GM19452 (cell line): ENCODE measurements around the gene LORICRIN.

Experiments used
- ATAC-seq: cut with Tn5 transposase; IDR thresholded peaks from one replicate; pipeline ENCODE4 v1.9.1; 2021; ENCODE audit not compliant: unreplicated experiment

Gene LORICRIN

GRCh38 chr1:153248176-153248879, 11.2 kb upstream of the LORICRIN start:
- no peak for ATAC-seq

- ATAC-seq = no peak
Observed at GRCh38 chr1:153250166-153250565, 9.3 kb upstream of the LORICRIN start.

- no peak for ATAC-seq
Observed at GRCh38 chr1:153251087-153251486, 8.4 kb upstream of the LORICRIN start.

- no peak for ATAC-seq
Observed at GRCh38 chr1:153251562-153251961, 7.9 kb upstream of the LORICRIN start.

- ATAC-seq = no peak
Observed at GRCh38 chr1:153251988-153252387, 7.5 kb upstream of the LORICRIN start.

GRCh38 chr1:153253076-153253475, 6.4 kb upstream of the LORICRIN start:
- no peak for ATAC-seq

GRCh38 chr1:153253693-153254092, 5.8 kb upstream of the LORICRIN start:
- no peak for ATAC-seq

GRCh38 chr1:153260585-153261280, 1.2 kb downstream of the LORICRIN start:
- ATAC-seq = no peak

- no peak for ATAC-seq
Observed at GRCh38 chr1:153261281-153262069, 2.0 kb downstream of the LORICRIN start.

- no peak for ATAC-seq
Observed at GRCh38 chr1:153262070-153262366, 2.5 kb downstream of the LORICRIN start.

- no peak for ATAC-seq
Observed at GRCh38 chr1:153262462-153263157, 3.1 kb downstream of the LORICRIN start.

- ATAC-seq = no peak
Observed at GRCh38 chr1:153265457-153265856, 6.0 kb downstream of the LORICRIN start.

GRCh38 chr1:153271711-153272110, 12.2 kb downstream of the LORICRIN start:
- no peak for ATAC-seq

GRCh38 chr1:153272186-153272585, 12.7 kb downstream of the LORICRIN start:
- no peak for ATAC-seq

GRCh38 chr1:153277852-153278251, 18.4 kb downstream of the LORICRIN start:
- ATAC-seq = no peak

GRCh38 chr1:153288634-153289275, 29.3 kb downstream of the LORICRIN start:
- no peak for ATAC-seq

GRCh38 chr1:153291514-153291913, 32.0 kb downstream of the LORICRIN start:
- ATAC-seq = no peak

GRCh38 chr1:153292185-153292584, 32.7 kb downstream of the LORICRIN start:
- ATAC-seq = no peak

- ATAC-seq = no peak
Observed at GRCh38 chr1:153292740-153293479, 33.4 kb downstream of the LORICRIN start.

- no peak for ATAC-seq
Observed at GRCh38 chr1:153293480-153293775, 33.9 kb downstream of the LORICRIN start.
